Measurements from ENCODE around the gene FAM163B. TPM values are rescaled to one million over a fixed set of nuclear protein-coding genes. Genes with fewer than 3 reads are reported as not detected.

FAM163B gene
- total and polyA plus RNA-seq, 2 of the 8 experiments (the other 6 are each of a cell fraction or from before 2014, with no cell fraction given): 0.63 to 1.0 TPM

GRCh38 chr9:133542002-133542401 lies 67.2 kb downstream of the FAM163B start:
- H3K4ac ChIP-seq (replicated peaks; ENCODE audit: insufficient read length, low read depth, low read length): no peak overlapping the region
- H3K14ac ChIP-seq (ENCODE audit: insufficient read length): no peak overlapping the region
- POLR2A ChIA-PET (ENCODE audit: partially characterized antibody): no interaction called here
- H4K20me1 ChIP-seq (replicated peaks in 1 of 2; ENCODE audit: control insufficient read depth in 1 of 2, insufficient read depth in 2 of 2, low read length in 2 of 2): no peaks in the 10 kb centered on the region
- H2BK20ac ChIP-seq (ENCODE audit: low read length): no peak overlapping the region
- no peaks in the 10 kb centered on the region for H3K79me2 ChIP-seq (ENCODE audit: control insufficient read depth in 1 of 2, insufficient read depth in 2 of 2, low read length in 2 of 2)
- no peak overlapping the region for H4K8ac ChIP-seq (ENCODE audit: extremely low read depth, insufficient read depth, low read length)
- 88% methylated on average over 11 of the region's 13 CpGs; no CpG with 5 or more reads in 1 of the 2 experiments for WGBS, 2 experiments (ENCODE audit: extremely low coverage in 1 of 2, insufficient coverage in 1 of 2, insufficient read length in 1 of 2, insufficient replicate concordance in 2 of 2, low coverage in 1 of 2, low lambda C conversion rate in 2 of 2, missing lambda C conversion rate in 1 of 2)
- H3K9ac ChIP-seq (replicated peaks in 1 of 4; ENCODE audit: extremely low read depth in 1 of 4, low read depth in 3 of 4, low read length in 3 of 4): no peak overlapping the region
- peaks cover 0 to 4% (median 1%) of the 10 kb centered on the region in 4 experiments; a peak in 3 of 7 replicates for H3K27me3 ChIP-seq (replicated peaks in 1 of 4; ENCODE audit: control insufficient read depth in 3 of 4, extremely low read depth in 1 of 4, insufficient read depth in 3 of 4, low read length in 3 of 4)
- no peak overlapping the region for H3K4me2 ChIP-seq (ENCODE audit: insufficient read depth in 1 of 2, low read depth in 2 of 2, low read length in 2 of 2)
- H3K36me3 ChIP-seq (ENCODE audit: control insufficient read depth in 2 of 4, insufficient read depth in 4 of 4, low read length in 3 of 4): no peaks in the 10 kb centered on the region
- no peak overlapping the region for H2BK15ac ChIP-seq (ENCODE audit: low read length)
- H3K18ac ChIP-seq (ENCODE audit: extremely low read depth, low read length): no peak overlapping the region
- no peak overlapping the region for H2AK5ac ChIP-seq (ENCODE audit: low read depth, low read length)
- no peak for DNase-seq (ENCODE audit: low read depth in 1 of 2, low spot score in 2 of 2)
- H3K4me3 ChIP-seq (ENCODE audit: extremely low read depth in 1 of 4, insufficient read depth in 2 of 4, low read depth in 3 of 4, low read length in 4 of 4): no peak overlapping the region
- H2BK5ac ChIP-seq (ENCODE audit: low read depth, low read length): no peak overlapping the region
- no peak overlapping the region for H3K27ac ChIP-seq (ENCODE audit: low read depth, low read length)
- H2BK120ac ChIP-seq (replicated peaks; ENCODE audit: low read depth, low read length): no peak overlapping the region
- H3K9me3 ChIP-seq (ENCODE audit: insufficient read depth in 2 of 2, low read depth in 1 of 2, low read length in 1 of 2): no peaks in the 10 kb centered on the region
- peaks cover 0 to 20% (median 11%) of the 10 kb centered on the region in 4 experiments; a peak in 5 of 7 replicates for H3K4me1 ChIP-seq (replicated peaks in 1 of 4; ENCODE audit: control insufficient read depth in 3 of 4, insufficient read depth in 4 of 4, low read length in 3 of 4)
- H3K56ac ChIP-seq (replicated peaks; ENCODE audit: insufficient read length, low read depth, low read length): no peak overlapping the region
- CTCF ChIA-PET (ENCODE audit: partially characterized antibody): interaction anchor here (1.1 to 4.2 kb wide), 9 partner anchors 8 to 159 kb away, joined by 3 to 26 read pairs (median 10); partner anchors contain the start of gene ADAMTSL2
- H4K91ac ChIP-seq (replicated peaks; ENCODE audit: insufficient read length, low read length): no peak overlapping the region
- H2AFZ ChIP-seq (ENCODE audit: low read length): no peak overlapping the region
- TF ChIP-seq SIRT6 (IDR thresholded peaks at IDR 0.05; ENCODE audit: low read length) (no peak), SUZ12 (IDR thresholded peaks at IDR 0.05; ENCODE audit: low read length) (no peak)
- no peaks in the 10 kb centered on the region for H3K79me1 ChIP-seq (ENCODE audit: low read depth, low read length)
- no peak for FAIRE-seq
- no peaks in the 10 kb centered on the region for H3K23me2 ChIP-seq (ENCODE audit: low read depth, low read length)
- H4K5ac ChIP-seq (ENCODE audit: insufficient read length, low read depth, low read length): no peak overlapping the region
- H3K23ac ChIP-seq (ENCODE audit: insufficient read length): no peak overlapping the region
- no peak overlapping the region; the same call in 1 of the 2 replicates for H2BK12ac ChIP-seq (ENCODE audit: low read depth, low read length)

Data from H1 (cell line).